GM20000 (cell line): ENCODE results near the gene TRIM23.
"Not testable (repeated sequence)": the region's sequence is repeated elsewhere in the genome, so short reads cannot be mapped to it uniquely, and the experiment has no call there.

Experiments used
- DNase-seq: peaks from one replicate; pipeline ENCODE4 v3.0.0; 2012; ENCODE audit warnings: low spot score
- TF ChIP-seq, protein P1 (sequence below): IDR thresholded peaks from 2 replicates; pipeline ENCODE4 v1.5.1; 2012; ENCODE audit warnings: mild to moderate bottlenecking, control low read depth; ENCODE audit errors: extremely low read depth, missing control alignments

Gene TRIM23

DNA sequence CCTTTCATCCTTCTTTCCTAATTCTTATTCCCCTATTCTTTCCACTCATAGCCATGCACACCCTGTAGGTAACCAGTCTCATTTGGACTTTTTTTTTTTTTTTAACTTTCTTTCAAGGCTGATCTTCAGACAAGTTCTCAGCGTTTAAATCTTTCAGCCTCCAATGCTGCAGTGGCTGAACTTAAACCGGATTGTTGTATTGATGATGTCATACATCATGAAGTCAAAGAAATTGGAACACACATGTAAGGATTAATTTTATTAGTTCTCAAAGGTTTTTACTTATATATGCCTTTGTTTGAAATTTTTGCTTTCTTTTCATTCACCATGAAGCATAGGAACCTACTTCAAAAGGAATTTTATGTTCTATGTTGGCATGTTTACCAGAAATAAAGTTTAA is 22.8 kb upstream of the TRIM23 start:
- no peak for DNase-seq
- TF ChIP-seq, protein P1, sequence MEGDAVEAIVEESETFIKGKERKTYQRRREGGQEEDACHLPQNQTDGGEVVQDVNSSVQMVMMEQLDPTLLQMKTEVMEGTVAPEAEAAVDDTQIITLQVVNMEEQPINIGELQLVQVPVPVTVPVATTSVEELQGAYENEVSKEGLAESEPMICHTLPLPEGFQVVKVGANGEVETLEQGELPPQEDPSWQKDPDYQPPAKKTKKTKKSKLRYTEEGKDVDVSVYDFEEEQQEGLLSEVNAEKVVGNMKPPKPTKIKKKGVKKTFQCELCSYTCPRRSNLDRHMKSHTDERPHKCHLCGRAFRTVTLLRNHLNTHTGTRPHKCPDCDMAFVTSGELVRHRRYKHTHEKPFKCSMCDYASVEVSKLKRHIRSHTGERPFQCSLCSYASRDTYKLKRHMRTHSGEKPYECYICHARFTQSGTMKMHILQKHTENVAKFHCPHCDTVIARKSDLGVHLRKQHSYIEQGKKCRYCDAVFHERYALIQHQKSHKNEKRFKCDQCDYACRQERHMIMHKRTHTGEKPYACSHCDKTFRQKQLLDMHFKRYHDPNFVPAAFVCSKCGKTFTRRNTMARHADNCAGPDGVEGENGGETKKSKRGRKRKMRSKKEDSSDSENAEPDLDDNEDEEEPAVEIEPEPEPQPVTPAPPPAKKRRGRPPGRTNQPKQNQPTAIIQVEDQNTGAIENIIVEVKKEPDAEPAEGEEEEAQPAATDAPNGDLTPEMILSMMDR, result no peak

DNA sequence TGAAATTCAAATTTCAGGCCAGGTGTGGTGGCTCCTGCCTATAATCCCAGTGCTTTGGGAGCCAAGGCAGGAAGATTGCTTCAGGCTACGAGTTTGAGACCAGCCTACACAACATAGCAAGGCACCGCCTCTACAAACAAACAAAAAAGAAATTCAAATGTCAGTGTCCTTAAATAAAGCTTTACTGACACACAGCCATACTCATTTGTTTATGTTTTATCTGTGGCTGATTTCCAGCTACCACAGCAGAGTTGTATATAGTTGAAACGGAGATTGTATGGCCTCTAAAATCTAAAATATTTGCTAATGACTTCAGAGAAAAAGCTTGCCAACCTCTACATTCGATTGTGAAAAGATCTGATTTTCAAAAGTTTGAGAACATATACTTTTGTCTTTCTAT is 16.1 kb upstream of the TRIM23 start:
- TF ChIP-seq, protein P1, result no peak

DNA sequence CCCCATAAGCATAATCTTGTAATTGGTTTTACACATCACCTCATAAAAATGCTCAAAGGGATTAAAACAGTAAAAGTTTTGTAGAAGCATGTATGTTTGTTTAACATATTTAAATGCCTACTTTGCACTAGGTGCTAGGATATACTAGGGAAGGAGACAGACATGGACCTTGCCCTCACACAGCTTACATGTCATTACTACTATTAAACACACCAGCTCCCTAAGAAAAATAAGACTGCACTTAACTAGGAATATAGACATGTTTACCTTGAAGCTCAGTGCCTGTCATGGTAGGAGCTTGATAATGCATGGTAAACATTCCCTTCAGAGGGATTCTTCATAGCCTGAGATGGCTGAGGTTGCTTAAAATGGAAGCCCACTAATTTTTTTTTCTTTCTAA is 6.8 kb upstream of the TRIM23 start:
- TF ChIP-seq, protein P1, result no peak
- DNase-seq, result no peak

More for the DNA sequence above, 16.1 kb upstream of the TRIM23 start:
- DNase-seq, result no peak

DNA sequence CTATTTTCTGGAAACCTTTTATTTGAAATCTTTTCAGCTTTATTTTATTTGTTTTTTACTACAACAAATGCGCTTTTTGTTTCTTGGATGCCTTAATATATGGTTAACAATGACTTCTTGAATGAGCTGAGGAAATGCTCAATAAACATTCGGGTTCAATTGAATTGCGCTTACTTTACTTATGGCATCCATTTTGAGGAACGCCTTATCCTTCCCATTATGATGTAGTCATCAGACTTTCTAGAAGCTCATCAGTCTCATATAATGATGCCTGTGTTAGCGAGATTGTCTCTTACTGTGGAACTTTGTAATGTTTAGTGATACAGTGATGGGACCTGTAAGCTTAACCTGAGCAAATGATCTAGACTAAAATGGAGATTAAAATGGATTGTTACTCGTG is 1.6 kb upstream of the TRIM23 start:
- DNase-seq, result no peak

DNA sequence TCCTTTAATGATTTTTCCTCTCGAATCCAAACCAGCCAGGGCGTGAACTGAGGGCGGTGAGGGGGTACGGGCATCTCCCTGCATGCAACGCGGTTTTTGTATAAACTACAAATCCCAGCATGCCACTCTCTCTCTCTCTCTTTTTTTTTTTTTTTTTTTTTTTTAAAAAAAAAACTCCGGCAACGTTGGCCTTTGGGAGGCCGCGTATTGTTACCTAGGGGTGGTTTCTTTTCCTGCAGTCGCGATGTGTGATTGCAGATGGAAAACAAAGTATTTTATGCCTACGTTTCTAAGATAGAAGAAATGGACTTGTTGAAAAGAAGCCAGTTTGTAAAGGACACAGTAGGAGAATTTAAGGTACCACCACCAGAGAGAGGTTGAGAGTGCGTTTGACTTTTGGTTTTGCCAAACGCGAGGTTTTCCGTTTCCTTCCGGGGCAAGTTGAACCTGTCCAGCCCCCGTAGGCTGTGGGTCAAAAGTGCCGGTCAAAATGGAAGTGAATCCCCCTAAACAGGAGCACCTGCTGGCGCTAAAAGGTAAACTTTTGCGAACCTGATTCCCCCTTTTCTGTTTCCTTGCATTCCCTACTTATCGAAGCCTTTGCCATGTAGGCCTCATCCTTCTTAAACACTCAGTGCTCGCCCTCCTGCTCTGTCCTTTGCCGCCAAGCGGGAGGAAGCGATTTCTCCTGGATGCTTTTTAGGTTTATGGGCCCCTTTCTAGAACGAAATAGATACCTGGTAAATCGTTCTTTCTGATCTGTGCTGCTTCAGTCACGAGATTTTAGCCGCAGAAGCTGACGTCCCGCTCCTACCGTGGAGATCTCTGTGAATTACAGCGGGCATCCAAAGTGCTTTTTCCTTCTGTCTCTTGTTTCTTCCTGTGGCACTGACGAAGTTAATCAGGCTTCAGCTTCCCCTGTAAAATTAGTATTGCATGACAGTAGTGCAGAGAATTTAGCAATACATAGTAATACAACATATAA is 730 bp upstream of the TRIM23 start, which contains the start of the genes SHLD3 and TRAPPC13:
Gene SHLD3, plus strand, starts transcription at position 457 of the 985 bp plus-strand sequence. CDS start 4,561 bp downstream, outside the sequence.
Gene TRAPPC13, plus strand, starts transcription at position 457 of the 985 bp plus-strand sequence. Its CDS starts 34 bp downstream, at position 491.
- peak; percentile 63 for DNase-seq

More for the DNA sequence above, 1.6 kb upstream of the TRIM23 start:
- TF ChIP-seq, protein P1, result no peak

DNA sequence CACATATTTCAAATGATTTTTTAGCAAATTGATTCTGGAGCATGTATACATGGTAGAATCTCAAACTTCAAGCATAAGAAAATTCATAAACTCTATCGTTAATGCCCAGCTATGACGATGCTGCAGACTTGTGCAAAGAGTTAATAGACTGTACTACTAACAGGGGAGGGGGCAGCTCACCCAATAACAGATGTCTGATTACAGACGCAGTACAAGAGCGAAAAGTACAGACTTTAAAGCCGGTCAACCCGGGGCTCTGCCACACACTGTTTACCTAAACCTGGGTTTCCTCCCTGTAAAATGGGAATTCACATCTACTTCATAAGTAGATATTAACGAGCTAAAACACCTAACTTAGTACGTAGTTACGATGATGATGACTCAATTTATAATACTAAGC is 651 bp downstream of the TRIM23 start:
- DNase-seq, result no peak
- TF ChIP-seq, protein P1, result no peak

More for the DNA sequence above, 730 bp upstream of the TRIM23 start, which contains the start of the genes SHLD3 and TRAPPC13:
- TF ChIP-seq, protein P1, result no peak

DNA sequence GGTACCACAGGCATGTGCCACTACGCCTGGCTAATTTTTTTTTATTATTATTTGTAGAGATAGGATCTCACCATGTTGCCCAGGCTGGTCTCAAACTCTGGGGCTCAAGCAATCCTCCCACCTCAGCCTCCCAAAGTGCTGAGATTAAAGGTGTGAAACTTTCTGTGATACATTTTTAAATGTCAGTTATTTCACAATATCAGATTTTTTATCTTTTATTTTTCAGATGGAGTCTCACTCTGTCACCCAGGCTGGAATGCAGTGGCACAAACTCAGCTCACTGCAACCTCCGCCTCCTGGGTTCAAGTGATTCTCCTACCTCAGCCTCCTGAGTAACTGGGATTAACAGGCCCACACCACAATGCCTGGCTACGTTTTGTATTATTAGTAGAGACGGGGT is 2.2 kb downstream of the TRIM23 start:
- not testable (repeated sequence) for DNase-seq
